Measurements from ENCODE around the gene AKAP5. TPM values are rescaled to one million over a fixed set of nuclear protein-coding genes. Genes with fewer than 3 reads are reported as not detected.
A peak's percentile ranks its signal among the peaks of the same experiment; 100 is the strongest.

Gene AKAP5
- total RNA-seq, 1 donor from 2014 or later, result 2.9 TPM

- Histone ChIP-seq H4K20me1 (ENCODE audit: insufficient read depth, low read length) (no peaks in the 10 kb centered on the region), H3K4me3 (ENCODE audit: insufficient read depth, low read depth, low read length) (no peak overlapping the region), H3K4me1 (ENCODE audit: insufficient read depth, low read length) (no peaks in the 10 kb centered on the region), H3K27ac (ENCODE audit: low read depth, low read length) (no peak overlapping the region), H3K9ac (ENCODE audit: low read length) (no peak overlapping the region), H3K79me2 (ENCODE audit: insufficient read depth, low read length) (no peaks in the 10 kb centered on the region), H3K36me3 (ENCODE audit: insufficient read depth, low read length) (no peaks in the 10 kb centered on the region), H3K9me3 (ENCODE audit: insufficient read depth, low read depth, low read length) (no peaks in the 10 kb centered on the region), H2AFZ (ENCODE audit: low read depth, low read length) (no peak overlapping the region), H3K4me2 (ENCODE audit: low read length) (no peak overlapping the region), H3K27me3 (ENCODE audit: insufficient read depth, low read length) (no peaks in the 10 kb centered on the region)
- peaks cover 9% of the 10 kb centered on the region for H3K4me1 Mint-ChIP-seq (ENCODE audit: low read depth, unreplicated experiment)
- H3K4me3 Mint-ChIP-seq (ENCODE audit: unreplicated experiment), result no peak overlapping the region
- H3K27me3 Mint-ChIP-seq (ENCODE audit: low read depth, unreplicated experiment), result no peaks in the 10 kb centered on the region
- peak; percentile 85 for FAIRE-seq
- no peak for DNase-seq (ENCODE audit: low read depth)
- no peaks in the 10 kb centered on the region for H3K36me3 Mint-ChIP-seq (ENCODE audit: low read depth, unreplicated experiment)
- H3K27ac Mint-ChIP-seq (ENCODE audit: unreplicated experiment), result no peak overlapping the region
- H3K9me3 Mint-ChIP-seq (ENCODE audit: unreplicated experiment), result no peaks in the 10 kb centered on the region
- TF ChIP-seq CTCF (IDR thresholded peaks at IDR 0.05; ENCODE audit: insufficient read depth, low read depth, low read length) (no peak), EZH2 (IDR thresholded peaks at IDR 0.05; ENCODE audit: insufficient read depth, low read length) (no peak)
These were observed 2.3 kb downstream of the AKAP5 start for GRCh38 chr14:64467566-64467965.

- FAIRE-seq (no peak), DNase-seq (ENCODE audit: low read depth) (no peak)
- no peak overlapping the region for H3K27ac ChIP-seq (ENCODE audit: low read depth, low read length)
- no peaks in the 10 kb centered on the region for H3K9me3 ChIP-seq (ENCODE audit: insufficient read depth, low read depth, low read length)
- H4K20me1 ChIP-seq (ENCODE audit: insufficient read depth, low read length), result no peaks in the 10 kb centered on the region
- H3K4me3 ChIP-seq (ENCODE audit: insufficient read depth, low read depth, low read length), result no peak overlapping the region
- Mint-ChIP-seq H3K4me3 (ENCODE audit: unreplicated experiment) (no peak overlapping the region), H3K36me3 (ENCODE audit: low read depth, unreplicated experiment) (no peaks in the 10 kb centered on the region), H3K9me3 (ENCODE audit: unreplicated experiment) (no peaks in the 10 kb centered on the region), H3K27me3 (ENCODE audit: low read depth, unreplicated experiment) (no peaks in the 10 kb centered on the region), H3K4me1 (ENCODE audit: low read depth, unreplicated experiment) (peaks cover 9% of the 10 kb centered on the region), H3K27ac (ENCODE audit: unreplicated experiment) (no peak overlapping the region)
- no peak overlapping the region for H3K4me2 ChIP-seq (ENCODE audit: low read length)
- no peak for TF ChIP-seq EZH2 (IDR thresholded peaks at IDR 0.05; ENCODE audit: insufficient read depth, low read length)
- TF ChIP-seq CTCF (IDR thresholded peaks at IDR 0.05; ENCODE audit: insufficient read depth, low read depth, low read length), result no peak
- H3K36me3 ChIP-seq (ENCODE audit: insufficient read depth, low read length), result no peaks in the 10 kb centered on the region
- no peaks in the 10 kb centered on the region for H3K27me3 ChIP-seq (ENCODE audit: insufficient read depth, low read length)
- H3K79me2 ChIP-seq (ENCODE audit: insufficient read depth, low read length), result no peaks in the 10 kb centered on the region
- H3K9ac ChIP-seq (ENCODE audit: low read length), result no peak overlapping the region
- no peaks in the 10 kb centered on the region for H3K4me1 ChIP-seq (ENCODE audit: insufficient read depth, low read length)
- H2AFZ ChIP-seq (ENCODE audit: low read depth, low read length), result no peak overlapping the region
These were observed 3.2 kb downstream of the AKAP5 start for GRCh38 chr14:64468451-64468850.

- no peaks in the 10 kb centered on the region for H3K36me3 ChIP-seq (ENCODE audit: insufficient read depth, low read length)
- no peak for DNase-seq (ENCODE audit: low read depth)
- no peaks in the 10 kb centered on the region for H3K79me2 ChIP-seq (ENCODE audit: insufficient read depth, low read length)
- H3K4me1 Mint-ChIP-seq (ENCODE audit: low read depth, unreplicated experiment), result no peaks in the 10 kb centered on the region
- no peak overlapping the region for H3K9ac ChIP-seq (ENCODE audit: low read length)
- H3K4me1 ChIP-seq (ENCODE audit: insufficient read depth, low read length), result no peaks in the 10 kb centered on the region
- H3K4me3 Mint-ChIP-seq (ENCODE audit: unreplicated experiment), result no peak overlapping the region
- no peaks in the 10 kb centered on the region for H4K20me1 ChIP-seq (ENCODE audit: insufficient read depth, low read length)
- H3K4me2 ChIP-seq (ENCODE audit: low read length), result no peak overlapping the region
- no peak overlapping the region for H3K4me3 ChIP-seq (ENCODE audit: insufficient read depth, low read depth, low read length)
- H3K36me3 Mint-ChIP-seq (ENCODE audit: low read depth, unreplicated experiment), result no peaks in the 10 kb centered on the region
- TF ChIP-seq CTCF (IDR thresholded peaks at IDR 0.05; ENCODE audit: insufficient read depth, low read depth, low read length), result no peak
- TF ChIP-seq EZH2 (IDR thresholded peaks at IDR 0.05; ENCODE audit: insufficient read depth, low read length), result no peak
- no peak overlapping the region for H2AFZ ChIP-seq (ENCODE audit: low read depth, low read length)
- no peak overlapping the region for H3K27ac ChIP-seq (ENCODE audit: low read depth, low read length)
- FAIRE-seq, result no peak
- no peak overlapping the region for H3K27ac Mint-ChIP-seq (ENCODE audit: unreplicated experiment)
- H3K27me3 Mint-ChIP-seq (ENCODE audit: low read depth, unreplicated experiment), result no peaks in the 10 kb centered on the region
- H3K9me3 Mint-ChIP-seq (ENCODE audit: unreplicated experiment), result no peaks in the 10 kb centered on the region
- no peaks in the 10 kb centered on the region for H3K9me3 ChIP-seq (ENCODE audit: insufficient read depth, low read depth, low read length)
- no peaks in the 10 kb centered on the region for H3K27me3 ChIP-seq (ENCODE audit: insufficient read depth, low read length)
These were observed 8.7 kb downstream of the AKAP5 start for GRCh38 chr14:64474041-64474440.

Measured in astrocyte (in vitro differentiated cells and primary cell).